T47D (cell line): Measurements from ENCODE around the gene UPK3A.

Experiments
- DNase-seq, 2 experiments: peaks; one replicate each; pipeline versions ENCODE4 v3.0.0 to v3.0.0-alpha.2; 2011 to 2012; ENCODE audit warnings: low read depth in 1 of 2, low spot score in 1 of 2
- JUND ChIP-seq: IDR thresholded peaks from 2 replicates; pipeline ENCODE4 v1.6.1; 2012; ENCODE audit warnings: low read depth
- in situ Hi-C: cut with HindIII; loops from 2 replicates; pipeline ENCODE4 v1.10.0; 2016; ENCODE audit warnings: low sequenced_read_pairs, low pct_unique_long_range_greater_than_20kb

UPK3A gene

GRCh38 chr22:45310977-45311531, 26.3 kb downstream of the UPK3A start:
- in situ Hi-C loops = no loop called here
- DNase-seq = no peak
- TF ChIP-seq JUND = no peak

GRCh38 chr22:45312415-45312814, 27.7 kb downstream of the UPK3A start:
- no peak for DNase-seq
- in situ Hi-C loops = no loop called here
- TF ChIP-seq JUND = no peak

GRCh38 chr22:45312856-45313255, 28.1 kb downstream of the UPK3A start:
- no peak for DNase-seq
- no peak for TF ChIP-seq JUND

GRCh38 chr22:45314054-45314721, 29.4 kb downstream of the UPK3A start:
- no peak for DNase-seq

More at GRCh38 chr22:45312856-45313255, 28.1 kb downstream of the UPK3A start:
- in situ Hi-C loops = no loop called here

GRCh38 chr22:45314786-45315185, 30.0 kb downstream of the UPK3A start:
- in situ Hi-C loops = no loop called here
- DNase-seq = no peak
- TF ChIP-seq JUND = no peak

More at GRCh38 chr22:45314054-45314721, 29.4 kb downstream of the UPK3A start:
- TF ChIP-seq JUND = no peak
- in situ Hi-C loops = no loop called here

DNA sequence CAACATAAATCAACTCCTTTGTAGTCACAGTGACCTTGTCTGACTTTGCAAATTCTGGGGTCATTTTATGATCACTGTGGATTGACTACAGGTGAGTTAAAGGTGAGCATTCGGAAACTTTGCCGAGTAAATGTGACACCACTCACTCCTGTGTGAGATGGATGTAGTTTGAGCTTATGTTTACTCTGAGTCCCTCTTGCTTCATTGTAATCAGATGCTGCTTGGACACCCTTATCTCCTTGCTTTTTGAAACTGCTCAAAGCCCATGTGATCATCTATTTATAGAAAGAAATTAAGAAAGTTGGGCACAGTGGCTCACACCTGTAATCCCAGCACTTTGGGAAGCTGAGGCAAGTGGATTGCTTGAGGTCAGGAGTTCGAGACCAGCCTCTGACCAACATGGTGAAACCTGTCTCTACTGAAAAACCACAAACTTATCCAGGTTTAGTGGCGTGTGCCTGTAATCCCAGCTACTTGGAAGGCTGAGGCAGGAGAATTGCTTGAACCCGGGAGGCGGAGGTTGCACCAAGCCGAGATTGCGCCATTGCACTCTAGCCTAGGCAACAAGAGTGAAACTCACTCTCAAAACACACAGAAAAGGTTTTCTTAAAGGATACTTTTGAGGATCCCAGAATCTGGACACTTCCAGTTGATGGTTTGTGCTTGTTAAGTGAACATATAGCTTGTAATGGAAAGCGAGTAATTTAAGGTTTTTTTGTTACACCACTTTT, 32.2 kb downstream of the UPK3A start:
- in situ Hi-C loops = no loop called here
- no peak for DNase-seq
- TF ChIP-seq JUND = no peak

GRCh38 chr22:45317551-45318167, 32.9 kb downstream of the UPK3A start:
- no peak for TF ChIP-seq JUND
- peak in 1 of 2 experiments; percentile 10 for DNase-seq
- in situ Hi-C loops = no loop called here

- in situ Hi-C loops = no loop called here
- TF ChIP-seq JUND = no peak
- no peak for DNase-seq
Observed at GRCh38 chr22:45318168-45318557, 33.4 kb downstream of the UPK3A start.

DNA sequence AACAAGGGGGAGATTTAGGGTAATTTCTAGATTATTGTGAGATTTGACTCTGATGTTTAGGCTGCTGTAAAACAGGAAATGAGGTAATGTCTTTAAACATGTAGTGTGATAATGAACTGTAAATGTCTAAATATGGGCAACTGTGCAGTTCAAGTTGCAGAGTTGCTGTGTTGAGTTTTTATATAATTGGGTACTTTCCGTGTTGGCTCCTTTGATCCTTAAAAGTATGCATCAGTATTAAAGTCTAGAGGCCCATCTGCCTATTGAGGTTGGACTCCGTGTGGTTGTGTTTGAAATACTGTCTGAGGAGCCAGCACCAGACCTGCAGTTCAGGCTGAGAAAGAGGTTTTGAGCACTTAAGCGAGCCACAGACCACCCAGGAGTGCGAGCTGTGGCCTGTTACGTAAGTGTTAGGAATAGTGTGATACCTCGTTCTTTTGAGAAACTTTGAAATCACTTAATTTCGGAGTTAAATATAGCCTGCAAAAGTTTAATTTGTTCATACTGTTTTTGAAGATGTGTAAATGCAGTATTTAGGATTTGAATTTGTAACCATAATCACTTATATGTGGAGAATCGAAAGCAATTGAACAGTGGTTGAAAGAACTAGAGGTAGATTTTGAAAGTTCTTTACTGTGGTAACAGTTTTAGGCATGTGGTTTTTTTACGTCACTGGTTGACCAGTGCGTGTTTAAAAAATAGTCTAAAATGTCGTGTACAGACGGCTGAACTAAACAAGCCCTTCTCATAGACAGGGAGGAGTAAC, 34.0 kb downstream of the UPK3A start:
- in situ Hi-C loops = no loop called here
- DNase-seq = no peak
- no peak for TF ChIP-seq JUND

GRCh38 chr22:45319324-45319685, 34.6 kb downstream of the UPK3A start:
- in situ Hi-C loops = no loop called here
- no peak for DNase-seq

DNA sequence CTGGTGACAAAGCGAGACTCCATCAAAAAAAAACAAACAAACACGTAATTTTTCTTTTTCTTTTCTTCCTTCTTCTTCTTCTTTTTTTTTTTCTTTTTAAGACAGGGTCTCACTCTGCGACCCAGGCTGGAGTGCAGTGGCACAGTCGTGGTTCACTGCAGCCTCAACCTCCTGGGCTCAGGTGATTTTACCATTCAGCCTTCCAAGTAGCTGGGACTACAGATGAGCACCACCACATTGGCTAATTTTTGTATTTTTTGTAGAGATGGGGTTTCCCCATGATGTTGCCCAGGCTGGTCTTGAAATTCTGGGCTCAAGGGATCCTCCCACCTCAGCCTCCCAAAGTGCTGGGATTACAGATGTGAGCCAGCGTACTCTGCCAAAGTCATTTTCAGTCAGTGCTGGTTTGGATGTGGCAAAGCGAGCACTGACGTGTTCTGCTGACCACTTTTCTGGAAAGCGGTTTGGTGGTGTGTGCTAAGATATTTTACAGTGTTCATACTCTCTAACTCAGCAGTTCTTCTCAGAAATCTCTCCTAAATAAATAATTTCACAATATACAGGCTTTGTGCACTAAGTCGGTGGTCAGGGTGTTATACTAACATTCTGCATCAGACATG, 35.7 kb downstream of the UPK3A start:
- TF ChIP-seq JUND = no peak
- in situ Hi-C loops = no loop called here
- no peak for DNase-seq

More at GRCh38 chr22:45319324-45319685, 34.6 kb downstream of the UPK3A start:
- TF ChIP-seq JUND = no peak

GRCh38 chr22:45321827-45322226, 37.1 kb downstream of the UPK3A start:
- no peak for DNase-seq
- in situ Hi-C loops = no loop called here
- no peak for TF ChIP-seq JUND
